ENCODE data around the gene FYN. TPM values are rescaled to one million over a fixed set of nuclear protein-coding genes. Genes with fewer than 3 reads are reported as not detected.

The FYN gene
- total and polyA plus RNA-seq, 10 of the 15 experiments (the other 5 are each of a cell fraction or from before 2014, with no cell fraction given): 51.4 to 247 (median 138) TPM

DNA sequence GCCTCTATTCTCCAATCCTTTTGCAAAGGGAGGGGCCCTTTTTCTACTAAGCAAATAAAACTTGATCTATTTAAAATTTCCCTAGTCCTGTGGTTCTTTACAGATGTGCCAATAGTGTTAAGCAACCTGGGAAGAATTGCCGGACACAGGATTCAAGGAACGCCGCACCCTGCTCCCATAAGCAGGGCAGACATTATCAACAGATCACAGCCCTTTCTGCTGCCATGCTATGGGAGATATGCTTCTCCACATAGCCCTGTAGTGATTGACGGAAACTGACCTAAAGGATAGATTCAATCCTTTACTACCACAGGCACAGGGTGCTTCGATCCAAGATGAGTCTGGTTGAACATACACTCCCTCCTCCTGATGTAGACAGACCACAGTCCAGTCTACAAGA is 149.2 kb downstream of the FYN start (continued):
- TF ChIP-seq, protein P1, sequence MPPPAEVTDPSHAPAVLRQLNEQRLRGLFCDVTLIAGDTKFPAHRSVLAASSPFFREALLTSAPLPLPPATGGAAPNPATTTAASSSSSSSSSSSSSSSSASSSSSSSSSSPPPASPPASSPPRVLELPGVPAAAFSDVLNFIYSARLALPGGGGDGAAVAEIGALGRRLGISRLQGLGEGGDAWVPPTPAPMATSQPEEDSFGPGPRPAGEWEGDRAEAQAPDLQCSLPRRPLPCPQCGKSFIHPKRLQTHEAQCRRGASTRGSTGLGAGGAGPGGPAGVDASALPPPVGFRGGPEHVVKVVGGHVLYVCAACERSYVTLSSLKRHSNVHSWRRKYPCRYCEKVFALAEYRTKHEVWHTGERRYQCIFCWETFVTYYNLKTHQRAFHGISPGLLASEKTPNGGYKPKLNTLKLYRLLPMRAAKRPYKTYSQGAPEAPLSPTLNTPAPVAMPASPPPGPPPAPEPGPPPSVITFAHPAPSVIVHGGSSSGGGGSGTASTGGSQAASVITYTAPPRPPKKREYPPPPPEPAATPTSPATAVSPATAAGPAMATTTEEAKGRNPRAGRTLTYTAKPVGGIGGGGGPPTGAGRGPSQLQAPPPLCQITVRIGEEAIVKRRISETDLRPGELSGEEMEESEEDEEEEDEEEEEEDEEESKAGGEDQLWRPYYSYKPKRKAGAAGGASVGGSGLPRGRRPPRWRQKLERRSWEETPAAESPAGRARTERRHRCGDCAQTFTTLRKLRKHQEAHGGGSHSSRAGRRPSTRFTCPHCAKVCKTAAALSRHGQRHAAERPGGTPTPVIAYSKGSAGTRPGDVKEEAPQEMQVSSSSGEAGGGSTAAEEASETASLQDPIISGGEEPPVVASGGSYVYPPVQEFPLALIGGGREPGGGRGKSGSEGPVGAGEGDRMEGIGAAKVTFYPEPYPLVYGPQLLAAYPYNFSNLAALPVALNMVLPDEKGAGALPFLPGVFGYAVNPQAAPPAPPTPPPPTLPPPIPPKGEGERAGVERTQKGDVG (CRISPR knock-in tag; IDR thresholded peaks at IDR 0.05): no peak
- TF ChIP-seq SP1 (IDR thresholded peaks at IDR 0.05; ENCODE audit: low read depth, low read length) (no peak), EP300 (IDR thresholded peaks at IDR 0.05; ENCODE audit: borderline replicate concordance in 1 of 2, control insufficient read depth in 1 of 2, low read depth in 2 of 2, low read length in 2 of 2) (no peak), RB1 (IDR thresholded peaks at IDR 0.05; ENCODE audit: borderline replicate concordance) (no peak)

GRCh38 chr6:111723412-111723970 is 149.8 kb downstream of the FYN start:
- peak; percentile 27; the same call in 2 of the 3 replicates for ATAC-seq
- ChIA-PET SMC1A (ENCODE audit: uncharacterized antibody, unreplicated experiment) (interaction anchor here (1.2 to 8.2 kb wide), 20 partner anchors 13 to 316 kb away, joined by 3 to 181 read pairs (median 6); no protein-coding TSS in a partner anchor), RAD21 (ENCODE audit: unreplicated experiment) (interaction anchor here (0.8 to 6.4 kb wide), 21 partner anchors 9 to 320 kb away, joined by 3 to 75 read pairs (median 5); partner anchors contain the start of gene FYN), CTCF (interaction anchor here (1.0 to 5.9 kb wide), 18 partner anchors 13 to 439 kb away, joined by 3 to 30 read pairs (median 8); no protein-coding TSS in a partner anchor), POLR2A (interaction anchor here (1.0 to 2.9 kb wide), 5 partner anchors 15 to 120 kb away, joined by 3 to 19 read pairs (median 7); no protein-coding TSS in a partner anchor)
- H3K4me2 ChIP-seq (ENCODE audit: control insufficient read depth, insufficient read depth): no peak overlapping the region
- no peak overlapping the region for H3K4me3 ChIP-seq
- peaks cover 37% of the 10 kb centered on the region for H3K79me2 ChIP-seq (ENCODE audit: control insufficient read depth, insufficient read depth, low read length)
- in situ Hi-C loops (cut with MboI) (loop anchor here (25.0 kb wide), 1 partner anchor 589 kb away; no protein-coding TSS in a partner anchor), intact Hi-C loops (cut with micrococcal nuclease; ENCODE audit: unreplicated experiment) (loop anchor here (5.0 kb wide), 1 partner anchor 149 kb away; the partner anchor contains the start of gene FYN)
- H3K4me1 ChIP-seq (ENCODE audit: control insufficient read depth, insufficient read depth, low read length): peaks cover 40% of the 10 kb centered on the region
- no TSS peak for BruUV-seq (replicated peaks)
- H3K27me3 ChIP-seq (replicated peaks in 1 of 2; ENCODE audit: control insufficient read depth in 2 of 2, insufficient read depth in 2 of 2, low read length in 1 of 2): no peaks in the 10 kb centered on the region
- TF ChIP-seq SMAD5 (IDR thresholded peaks at IDR 0.05; ENCODE audit: low read depth) (no peak), ZNF24 (IDR thresholded peaks at IDR 0.05) (0 out of 2 replicates have a peak, but pooled peaks have one; percentile 15), MTA2 (IDR thresholded peaks at IDR 0.05; ENCODE audit: low read depth) (peak; percentile 60; the same call in 1 of the 2 replicates)
- H2AFZ ChIP-seq (ENCODE audit: control insufficient read depth, low read depth, low read length): no peak overlapping the region
- peaks cover 10 to 15% of the 10 kb centered on the region in 2 experiments; a peak in 3 of 4 replicates for H3K36me3 ChIP-seq (ENCODE audit: control insufficient read depth in 2 of 2, insufficient read depth in 2 of 2, low read length in 1 of 2)
- no peak for DNase-seq (ENCODE audit: low read depth, low spot score)
- WGBS (ENCODE audit: insufficient coverage, insufficient replicate concordance, low lambda C conversion rate, missing lambda C conversion rate): 72% methylated on average over 7 of the region's 7 CpGs
- H3K9ac ChIP-seq (ENCODE audit: control insufficient read depth, insufficient read depth, low read length): no peak overlapping the region
- H3K9me3 ChIP-seq (replicated peaks; ENCODE audit: control insufficient read depth, insufficient read depth, low read length): no peaks in the 10 kb centered on the region
- H3K27ac ChIP-seq (ENCODE audit: control insufficient read depth, insufficient read depth): 0 out of 2 replicates have a peak overlapping the region, but pooled peaks have one; percentile 12
- no peaks in the 10 kb centered on the region for H4K20me1 ChIP-seq (ENCODE audit: control insufficient read depth, insufficient read depth)
- no peak for FAIRE-seq
